H1 (cell line): ENCODE results near the gene NAV3. TPM values are rescaled to one million over a fixed set of nuclear protein-coding genes. Genes with fewer than 3 reads are reported as not detected.

ENCODE experiments used
- CTBP2 ChIP-seq: IDR thresholded peaks from 2 replicates; pipeline ENCODE4 v1.7.0; 2011; ENCODE audit warnings: borderline replicate concordance, mild to moderate bottlenecking, moderate library complexity, mixed read lengths, low read length; ENCODE audit not compliant: insufficient read depth, insufficient read length
- EZH2 ChIP-seq: fragments of 200-600 bp; sonication (generic); IDR thresholded peaks from 2 replicates; pipeline ENCODE4 v1.7.1; 2012; ENCODE audit warnings: low read depth, mild to moderate bottlenecking, moderate library complexity, low read length, inconsistent platforms; ENCODE audit not compliant: severe bottlenecking
- HDAC2 ChIP-seq, 2 experiments: fragments of 300-600 bp in 1 of 2; sonication (generic) in 1 of 2; IDR thresholded peaks; 2 replicates each; pipeline ENCODE4 v1.6.1; 2011 to 2012; ENCODE audit warnings: low read depth in 2 of 2, low read length in 2 of 2, mild to moderate bottlenecking in 2 of 2, moderate library complexity in 2 of 2, borderline replicate concordance in 1 of 2, inconsistent platforms in 1 of 2
- JUND ChIP-seq: IDR thresholded peaks from 2 replicates; pipeline ENCODE4 v1.6.1; 2011; ENCODE audit warnings: mild to moderate bottlenecking, improper control_type of control experiment, low read length
- KDM5A ChIP-seq: fragments of 200-600 bp; IDR thresholded peaks from 2 replicates; pipeline ENCODE4 v1.7.1; 2012; ENCODE audit warnings: mild to moderate bottlenecking, low read length, inconsistent platforms, mixed read lengths
- YY1 ChIP-seq: IDR thresholded peaks from 2 replicates; pipeline ENCODE4 v1.6.1; 2011; ENCODE audit warnings: low read depth, mild to moderate bottlenecking, low read length
- polyA plus RNA-seq, 7 experiments: library from polyadenylated mRNA; depleted of rRNA in 3 of 7; stranded (reverse) in 5 of 7; unstranded in 2 of 7; fragments of >200 nt in 5 of 7; fragments of 200-250 nt in 2 of 7; gene quantifications; 1 replicate in 5 of 7; 2 replicates in 1 of 7; 4 replicates in 1 of 7; pipeline versions ENCODE4 v1.2.1 to v1.2.3, GENCODE V29; 2011 to 2013; ENCODE audit warnings: missing spikeins in 2 of 7, mixed read lengths in 2 of 7
- total RNA-seq: library from RNA; stranded (reverse); fragmentation: NEBNext Ultra II Directional; extraction: Animal tissue kit (Norgen Biotek cat#: 25700); gene quantifications from 2 replicates; pipeline ENCODE4 v1.2.1, GENCODE V29; 2021

Gene NAV3
- total and polyA plus RNA-seq, 2 of the 8 experiments (the other 6 are each of a cell fraction or from before 2014, with no cell fraction given), result 0.47 to 5.0 TPM

- TF ChIP-seq HDAC2 (IDR thresholded peaks at IDR 0.05; ENCODE audit: borderline replicate concordance in 1 of 2, low read depth in 2 of 2, low read length in 2 of 2) (no peak), YY1 (no peak), CTBP2 (no peak), JUND (no peak), EZH2 (no peak), KDM5A (no peak)
- TF ChIP-seq, all 59 proteins: peak for 0
Measured at GRCh38 chr12:77785211-77785610, 45.5 kb upstream of the NAV3 start (continued).
